Measurements from ENCODE around the gene COL4A1.

Gene COL4A1

GRCh38 chr13:110338441-110339101 is 31.6 kb upstream of the COL4A1 start:
- peaks cover 0 to 11% of the 10 kb centered on the region in 2 donors for H3K9me3 ChIP-seq (replicated peaks in 1 of 2; ENCODE audit: control insufficient read depth in 2 of 2, insufficient read depth in 1 of 2, low read depth in 1 of 2, low read length in 2 of 2)
- no peak overlapping the region for H4K8ac ChIP-seq (ENCODE audit: low read depth, low read length)
- peak overlapping the region; percentile 87 for H2AFZ ChIP-seq (ENCODE audit: low read length)
- H3K18ac ChIP-seq (ENCODE audit: low read length) = no peak overlapping the region
- no peaks in the 10 kb centered on the region for H3K79me1 ChIP-seq (ENCODE audit: low read depth, low read length)
- no CpG with 5 or more reads among the region's 13 CpGs for WGBS, 2 donors (ENCODE audit: extremely low coverage in 2 of 2, insufficient read length in 2 of 2, insufficient replicate concordance in 1 of 2)
- H3K4me1 ChIP-seq (ENCODE audit: control insufficient read depth in 2 of 2, insufficient read depth in 1 of 2, low read depth in 1 of 2, low read length in 2 of 2) = peaks cover 33 to 41% of the 10 kb centered on the region in 2 donors
- no peak overlapping the region for H2BK120ac ChIP-seq (ENCODE audit: low read depth, low read length)
- no peak overlapping the region for H2BK15ac ChIP-seq (ENCODE audit: low read length)
- no peak overlapping the region for H4K91ac ChIP-seq (ENCODE audit: low read depth, low read length, poor library complexity)
- peak overlapping the region in 1 of 2 donors; percentile 11 for H3K4me3 ChIP-seq (ENCODE audit: low read length in 2 of 2)
- peak; percentile 33 for DNase-seq (ENCODE audit: low spot score)
- H3K4ac ChIP-seq (ENCODE audit: low read length) = no peak overlapping the region
- no peak overlapping the region for H2BK5ac ChIP-seq (ENCODE audit: low read length)
- peaks cover 0 to 26% of the 10 kb centered on the region in 2 donors for H3K36me3 ChIP-seq (replicated peaks in 1 of 2; ENCODE audit: control insufficient read depth in 2 of 2, insufficient read depth in 2 of 2, low read length in 2 of 2)
- no peak overlapping the region for H2AK5ac ChIP-seq (ENCODE audit: low read depth, low read length)
- no peak overlapping the region for H2BK12ac ChIP-seq (ENCODE audit: low read length)
- no peak overlapping the region for H3K4me2 ChIP-seq (ENCODE audit: insufficient read depth, low read length, poor library complexity, severe bottlenecking)
- no peak overlapping the region for H3K14ac ChIP-seq (ENCODE audit: low read length)
- no peak overlapping the region for H3K9ac ChIP-seq (ENCODE audit: low read depth, low read length, poor library complexity)
- no peak overlapping the region for H3K23ac ChIP-seq (ENCODE audit: low read depth, low read length, poor library complexity)
- no peaks in the 10 kb centered on the region for H3K27me3 ChIP-seq (ENCODE audit: control insufficient read depth in 3 of 3, insufficient read depth in 3 of 3, low read depth in 1 of 3, low read length in 3 of 3)
- H3K27ac ChIP-seq (replicated peaks; ENCODE audit: low read length) = peak overlapping the region; percentile 73

GRCh38 chr13:110337247-110337646 is 30.3 kb upstream of the COL4A1 start:
- no peak overlapping the region for H4K91ac ChIP-seq (ENCODE audit: low read depth, low read length, poor library complexity)
- H2BK12ac ChIP-seq (ENCODE audit: low read length) = no peak overlapping the region
- H3K27me3 ChIP-seq (ENCODE audit: control insufficient read depth in 3 of 3, insufficient read depth in 3 of 3, low read depth in 1 of 3, low read length in 3 of 3) = no peaks in the 10 kb centered on the region
- H4K8ac ChIP-seq (ENCODE audit: low read depth, low read length) = no peak overlapping the region
- H3K4me2 ChIP-seq (ENCODE audit: insufficient read depth, low read length, poor library complexity, severe bottlenecking) = no peak overlapping the region
- no peak for DNase-seq (ENCODE audit: low spot score)
- whole genome bisulfite sequencing, 2 donors (ENCODE audit: extremely low coverage in 2 of 2, insufficient read length in 2 of 2, insufficient replicate concordance in 1 of 2) = no CpG with 5 or more reads among the region's 7 CpGs
- H2AK5ac ChIP-seq (ENCODE audit: low read depth, low read length) = no peak overlapping the region
- no peak overlapping the region for H3K4ac ChIP-seq (ENCODE audit: low read length)
- peaks cover 5% of the 10 kb centered on the region for H3K79me1 ChIP-seq (ENCODE audit: low read depth, low read length)
- no peak overlapping the region for H3K9ac ChIP-seq (ENCODE audit: low read depth, low read length, poor library complexity)
- H2BK120ac ChIP-seq (ENCODE audit: low read depth, low read length) = no peak overlapping the region
- H3K23ac ChIP-seq (ENCODE audit: low read depth, low read length, poor library complexity) = no peak overlapping the region
- no peak overlapping the region for H2BK5ac ChIP-seq (ENCODE audit: low read length)
- no peak overlapping the region for H3K4me3 ChIP-seq (ENCODE audit: low read length in 2 of 2)
- peaks cover 0 to 8% of the 10 kb centered on the region in 2 donors for H3K9me3 ChIP-seq (replicated peaks in 1 of 2; ENCODE audit: control insufficient read depth in 2 of 2, insufficient read depth in 1 of 2, low read depth in 1 of 2, low read length in 2 of 2)
- H3K18ac ChIP-seq (ENCODE audit: low read length) = peak overlapping the region; percentile 12
- H3K4me1 ChIP-seq (ENCODE audit: control insufficient read depth in 2 of 2, insufficient read depth in 1 of 2, low read depth in 1 of 2, low read length in 2 of 2) = peaks cover 33 to 40% of the 10 kb centered on the region in 2 donors
- H3K36me3 ChIP-seq (replicated peaks in 1 of 2; ENCODE audit: control insufficient read depth in 2 of 2, insufficient read depth in 2 of 2, low read length in 2 of 2) = peaks cover 2 to 33% of the 10 kb centered on the region in 2 donors
- H2AFZ ChIP-seq (ENCODE audit: low read length) = no peak overlapping the region
- H3K27ac ChIP-seq (replicated peaks; ENCODE audit: low read length) = no peak overlapping the region
- no peak overlapping the region for H2BK15ac ChIP-seq (ENCODE audit: low read length)
- H3K14ac ChIP-seq (ENCODE audit: low read length) = no peak overlapping the region

- H3K27ac ChIP-seq (replicated peaks; ENCODE audit: low read length) = no peak overlapping the region
- no peak overlapping the region for H2AFZ ChIP-seq (ENCODE audit: low read length)
- H3K14ac ChIP-seq (ENCODE audit: low read length) = no peak overlapping the region
- no peak overlapping the region for H3K18ac ChIP-seq (ENCODE audit: low read length)
- no peaks in the 10 kb centered on the region for H3K27me3 ChIP-seq (ENCODE audit: control insufficient read depth in 3 of 3, insufficient read depth in 3 of 3, low read depth in 1 of 3, low read length in 3 of 3)
- no peak overlapping the region for H3K9ac ChIP-seq (ENCODE audit: low read depth, low read length, poor library complexity)
- H2BK15ac ChIP-seq (ENCODE audit: low read length) = no peak overlapping the region
- H3K9me3 ChIP-seq (replicated peaks in 1 of 2; ENCODE audit: control insufficient read depth in 2 of 2, insufficient read depth in 1 of 2, low read depth in 1 of 2, low read length in 2 of 2) = peaks cover 0 to 8% of the 10 kb centered on the region in 2 donors
- no peak overlapping the region for H2AK5ac ChIP-seq (ENCODE audit: low read depth, low read length)
- DNase-seq (ENCODE audit: low spot score) = no peak
- no peak overlapping the region for H4K8ac ChIP-seq (ENCODE audit: low read depth, low read length)
- H2BK120ac ChIP-seq (ENCODE audit: low read depth, low read length) = no peak overlapping the region
- peaks cover 2 to 35% of the 10 kb centered on the region in 2 donors for H3K36me3 ChIP-seq (replicated peaks in 1 of 2; ENCODE audit: control insufficient read depth in 2 of 2, insufficient read depth in 2 of 2, low read length in 2 of 2)
- H3K4me3 ChIP-seq (ENCODE audit: low read length in 2 of 2) = no peak overlapping the region
- H3K4me2 ChIP-seq (ENCODE audit: insufficient read depth, low read length, poor library complexity, severe bottlenecking) = no peak overlapping the region
- H3K79me1 ChIP-seq (ENCODE audit: low read depth, low read length) = peaks cover 5% of the 10 kb centered on the region
- no peak overlapping the region for H2BK12ac ChIP-seq (ENCODE audit: low read length)
- peaks cover 33 to 35% of the 10 kb centered on the region in 2 donors for H3K4me1 ChIP-seq (ENCODE audit: control insufficient read depth in 2 of 2, insufficient read depth in 1 of 2, low read depth in 1 of 2, low read length in 2 of 2)
- no CpG with 5 or more reads among the region's 5 CpGs for WGBS, 2 donors (ENCODE audit: extremely low coverage in 2 of 2, insufficient read length in 2 of 2, insufficient replicate concordance in 1 of 2)
- no peak overlapping the region for H3K4ac ChIP-seq (ENCODE audit: low read length)
- H3K23ac ChIP-seq (ENCODE audit: low read depth, low read length, poor library complexity) = no peak overlapping the region
- no peak overlapping the region for H2BK5ac ChIP-seq (ENCODE audit: low read length)
- H4K91ac ChIP-seq (ENCODE audit: low read depth, low read length, poor library complexity) = no peak overlapping the region
These were observed 29.7 kb upstream of the COL4A1 start for GRCh38 chr13:110336681-110337080.

- Histone ChIP-seq H2AK5ac (ENCODE audit: low read depth, low read length) (no peak overlapping the region), H3K9me3 (replicated peaks in 1 of 2; ENCODE audit: control insufficient read depth in 2 of 2, insufficient read depth in 1 of 2, low read depth in 1 of 2, low read length in 2 of 2) (peaks cover 0 to 11% of the 10 kb centered on the region in 2 donors), H3K23ac (ENCODE audit: low read depth, low read length, poor library complexity) (no peak overlapping the region), H3K18ac (ENCODE audit: low read length) (no peak overlapping the region), H2BK5ac (ENCODE audit: low read length) (no peak overlapping the region), H2AFZ (ENCODE audit: low read length) (no peak overlapping the region), H3K14ac (ENCODE audit: low read length) (no peak overlapping the region), H3K79me1 (ENCODE audit: low read depth, low read length) (peaks cover 7% of the 10 kb centered on the region), H2BK120ac (ENCODE audit: low read depth, low read length) (no peak overlapping the region), H3K9ac (ENCODE audit: low read depth, low read length, poor library complexity) (no peak overlapping the region), H3K4ac (ENCODE audit: low read length) (no peak overlapping the region), H3K4me1 (ENCODE audit: control insufficient read depth in 2 of 2, insufficient read depth in 1 of 2, low read depth in 1 of 2, low read length in 2 of 2) (peaks cover 29% of the 10 kb centered on the region in 2 donors), H2BK15ac (ENCODE audit: low read length) (no peak overlapping the region), H4K8ac (ENCODE audit: low read depth, low read length) (no peak overlapping the region), H3K4me2 (ENCODE audit: insufficient read depth, low read length, poor library complexity, severe bottlenecking) (no peak overlapping the region), H3K27ac (replicated peaks; ENCODE audit: low read length) (no peak overlapping the region), H3K27me3 (ENCODE audit: control insufficient read depth in 3 of 3, insufficient read depth in 3 of 3, low read depth in 1 of 3, low read length in 3 of 3) (no peaks in the 10 kb centered on the region), H3K4me3 (ENCODE audit: low read length in 2 of 2) (no peak overlapping the region), H2BK12ac (ENCODE audit: low read length) (no peak overlapping the region), H4K91ac (ENCODE audit: low read depth, low read length, poor library complexity) (no peak overlapping the region), H3K36me3 (replicated peaks in 1 of 2; ENCODE audit: control insufficient read depth in 2 of 2, insufficient read depth in 2 of 2, low read length in 2 of 2) (peaks cover 2 to 41% of the 10 kb centered on the region in 2 donors)
- WGBS, 2 donors (ENCODE audit: extremely low coverage in 2 of 2, insufficient read length in 2 of 2, insufficient replicate concordance in 1 of 2) = no CpG with 5 or more reads among the region's 9 CpGs
- DNase-seq (ENCODE audit: low spot score) = no peak
These were observed 29.2 kb upstream of the COL4A1 start for GRCh38 chr13:110336108-110336507.

Data from neuronal stem cell (in vitro differentiated cells).